ENCODE results near the gene SBF1. TPM values are rescaled to one million over a fixed set of nuclear protein-coding genes. Genes with fewer than 3 reads are reported as not detected.
"Not testable (repeated sequence)": the region's sequence is repeated elsewhere in the genome, so short reads cannot be mapped to it uniquely, and the experiment has no call there.

Gene SBF1
- total and polyA plus RNA-seq, 2 donors (not counting 1 experiment from before 2014, with no cell fraction given), result 110 to 254 TPM

DNA sequence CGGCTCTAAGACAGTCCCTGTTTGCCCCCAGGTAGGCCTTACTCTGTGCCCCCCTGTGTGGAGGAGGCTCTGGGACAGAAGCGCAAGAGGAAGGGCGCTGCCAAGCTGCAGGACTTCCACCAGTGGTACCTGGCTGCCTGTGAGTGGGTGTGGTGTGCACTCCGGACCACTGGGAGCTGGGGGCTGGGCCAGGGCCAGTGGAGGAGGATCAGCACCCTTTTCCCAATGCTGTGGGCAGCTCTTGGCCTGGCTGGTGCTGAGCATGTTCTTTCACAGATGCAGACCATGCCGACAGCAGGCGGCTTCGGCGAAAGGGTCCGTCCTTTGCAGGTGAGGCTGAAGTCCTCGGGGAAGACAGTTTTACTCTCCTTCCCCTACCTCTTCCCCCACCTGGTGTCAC lies 46.9 kb upstream of the SBF1 start:
- H3K9me3 Mint-ChIP-seq (ENCODE audit: insufficient read depth), result no peaks in the 10 kb centered on the region
- Histone ChIP-seq H3K4me3 (ENCODE audit: control extremely low read depth in 1 of 5, extremely low read depth in 1 of 5, insufficient read depth in 1 of 5, low read depth in 2 of 5, low read length in 4 of 5) (no peak overlapping the region), H3K27ac (ENCODE audit: low read length in 2 of 2) (no peak overlapping the region), H2AFZ (ENCODE audit: insufficient read depth, low read depth, low read length, poor library complexity, severe bottlenecking) (no peak overlapping the region), H3K36me3 (replicated peaks in 1 of 2; ENCODE audit: control extremely low read depth in 1 of 2, control insufficient read depth in 1 of 2, extremely low read depth in 1 of 2, insufficient read depth in 2 of 2, low read length in 1 of 2) (peaks cover 0 to 59% of the 10 kb centered on the region in 2 experiments), H3K27me3 (replicated peaks in 1 of 4; ENCODE audit: control extremely low read depth in 1 of 4, control insufficient read depth in 3 of 4, insufficient read depth in 4 of 4, low read length in 3 of 4) (no peaks in the 10 kb centered on the region), H3K9ac (ENCODE audit: low read length) (no peak overlapping the region), H3K4me2 (replicated peaks; ENCODE audit: low read depth, low read length, poor library complexity, severe bottlenecking) (no peak overlapping the region), H4K20me1 (ENCODE audit: control insufficient read depth, insufficient read depth, low read length, poor library complexity, severe bottlenecking) (peaks cover 41% of the 10 kb centered on the region), H3K9me3 (ENCODE audit: control extremely low read depth in 1 of 3, control insufficient read depth in 2 of 3, insufficient read depth in 1 of 3, low read length in 2 of 3) (no peaks in the 10 kb centered on the region), H3K4me1 (ENCODE audit: control insufficient read depth in 2 of 2, insufficient read depth in 2 of 2, low read length in 2 of 2) (peaks cover 7 to 18% of the 10 kb centered on the region in 2 donors), H3K79me2 (ENCODE audit: control insufficient read depth, insufficient read depth, low read length) (peaks cover 68% of the 10 kb centered on the region)
- peaks cover 9% of the 10 kb centered on the region for H3K4me1 Mint-ChIP-seq
- WGBS (ENCODE audit: insufficient coverage), result 96% methylated on average over 10 of the region's 10 CpGs
- DNase-seq (no peak), ATAC-seq (ENCODE audit: low read depth) (no peak)
- intact Hi-C loops (cut with micrococcal nuclease), result no loop called here
- H3K27me3 Mint-ChIP-seq, result no peaks in the 10 kb centered on the region
- H3K27ac Mint-ChIP-seq, result no peak overlapping the region
- TF ChIP-seq CTCF (IDR thresholded peaks at IDR 0.05) (no peak), EZH2 (IDR thresholded peaks at IDR 0.05; ENCODE audit: borderline replicate concordance, insufficient read depth, low read depth, low read length, poor library complexity, severe bottlenecking) (no peak)
- no peak overlapping the region for H3K4me3 Mint-ChIP-seq
- POLR2A ChIA-PET, result no interaction called here
- CTCF ChIA-PET, result no interaction called here

- H3K9me3 ChIP-seq (ENCODE audit: control extremely low read depth in 1 of 3, control insufficient read depth in 2 of 3, insufficient read depth in 1 of 3, low read length in 2 of 3), result no peaks in the 10 kb centered on the region
- Mint-ChIP-seq H3K9me3 (ENCODE audit: insufficient read depth) (no peaks in the 10 kb centered on the region), H3K4me3 (no peak overlapping the region), H3K27ac (no peak overlapping the region), H3K27me3 (no peaks in the 10 kb centered on the region), H3K4me1 (peaks cover 7% of the 10 kb centered on the region)
- peaks cover 7 to 14% of the 10 kb centered on the region in 2 donors for H3K4me1 ChIP-seq (ENCODE audit: control insufficient read depth in 2 of 2, insufficient read depth in 2 of 2, low read length in 2 of 2)
- peaks cover 0 to 64% of the 10 kb centered on the region in 2 experiments for H3K36me3 ChIP-seq (replicated peaks in 1 of 2; ENCODE audit: control extremely low read depth in 1 of 2, control insufficient read depth in 1 of 2, extremely low read depth in 1 of 2, insufficient read depth in 2 of 2, low read length in 1 of 2)
- CTCF ChIA-PET, result interaction anchor here (1.5 kb wide), 1 partner anchor 23 kb away, joined by 3 read pairs; no protein-coding TSS in a partner anchor
- no peak overlapping the region for H3K4me3 ChIP-seq (ENCODE audit: control extremely low read depth in 1 of 5, extremely low read depth in 1 of 5, insufficient read depth in 1 of 5, low read depth in 2 of 5, low read length in 4 of 5)
- H3K4me2 ChIP-seq (replicated peaks; ENCODE audit: low read depth, low read length, poor library complexity, severe bottlenecking), result no peak overlapping the region
- no peak overlapping the region for H2AFZ ChIP-seq (ENCODE audit: insufficient read depth, low read depth, low read length, poor library complexity, severe bottlenecking)
- WGBS (ENCODE audit: insufficient coverage), result 98% methylated on average over 11 of the region's 13 CpGs
- intact Hi-C loops (cut with micrococcal nuclease), result no loop called here
- no peak for ATAC-seq (ENCODE audit: low read depth)
- POLR2A ChIA-PET, result no interaction called here
- H3K27me3 ChIP-seq (replicated peaks in 1 of 4; ENCODE audit: control extremely low read depth in 1 of 4, control insufficient read depth in 3 of 4, insufficient read depth in 4 of 4, low read length in 3 of 4), result no peaks in the 10 kb centered on the region
- no peak overlapping the region for H3K9ac ChIP-seq (ENCODE audit: low read length)
- H4K20me1 ChIP-seq (ENCODE audit: control insufficient read depth, insufficient read depth, low read length, poor library complexity, severe bottlenecking), result peaks cover 49% of the 10 kb centered on the region
- no peak overlapping the region for H3K27ac ChIP-seq (ENCODE audit: low read length in 2 of 2)
- no peak for DNase-seq
- peaks cover 76% of the 10 kb centered on the region for H3K79me2 ChIP-seq (ENCODE audit: control insufficient read depth, insufficient read depth, low read length)
- no peak for TF ChIP-seq CTCF (IDR thresholded peaks at IDR 0.05)
- TF ChIP-seq EZH2 (IDR thresholded peaks at IDR 0.05; ENCODE audit: borderline replicate concordance, insufficient read depth, low read depth, low read length, poor library complexity, severe bottlenecking), result no peak
Measured at GRCh38 chr22:50520826-50521453, 46.1 kb upstream of the SBF1 start.

GRCh38 chr22:50520184-50520583 lies 45.3 kb upstream of the SBF1 start:
- intact Hi-C loops (cut with micrococcal nuclease); DNase-seq; H3K27me3 ChIP-seq (replicated peaks in 1 of 4; ENCODE audit: control extremely low read depth in 1 of 4, control insufficient read depth in 3 of 4, insufficient read depth in 4 of 4, low read length in 3 of 4); H3K9me3 Mint-ChIP-seq (ENCODE audit: insufficient read depth); H3K4me3 ChIP-seq (ENCODE audit: control extremely low read depth in 1 of 5, extremely low read depth in 1 of 5, insufficient read depth in 1 of 5, low read depth in 2 of 5, low read length in 4 of 5); H3K4me2 ChIP-seq (replicated peaks; ENCODE audit: low read depth, low read length, poor library complexity, severe bottlenecking); H3K27ac ChIP-seq (ENCODE audit: low read length in 2 of 2); H3K9ac ChIP-seq (ENCODE audit: low read length); ATAC-seq (ENCODE audit: low read depth); H3K4me1 Mint-ChIP-seq; H3K27me3 Mint-ChIP-seq; H3K9me3 ChIP-seq (ENCODE audit: control extremely low read depth in 1 of 3, control insufficient read depth in 2 of 3, insufficient read depth in 1 of 3, low read length in 2 of 3); H3K4me3 Mint-ChIP-seq; H2AFZ ChIP-seq (ENCODE audit: insufficient read depth, low read depth, low read length, poor library complexity, severe bottlenecking); H3K27ac Mint-ChIP-seq: not testable (repeated sequence)
- Histone ChIP-seq H3K79me2 (ENCODE audit: control insufficient read depth, insufficient read depth, low read length) (peaks cover 82% of the 10 kb centered on the region), H3K36me3 (replicated peaks in 1 of 2; ENCODE audit: control extremely low read depth in 1 of 2, control insufficient read depth in 1 of 2, extremely low read depth in 1 of 2, insufficient read depth in 2 of 2, low read length in 1 of 2) (peaks cover 0 to 64% of the 10 kb centered on the region in 2 experiments), H4K20me1 (ENCODE audit: control insufficient read depth, insufficient read depth, low read length, poor library complexity, severe bottlenecking) (peaks cover 54% of the 10 kb centered on the region), H3K4me1 (ENCODE audit: control insufficient read depth in 2 of 2, insufficient read depth in 2 of 2, low read length in 2 of 2) (peaks cover 7 to 14% of the 10 kb centered on the region in 2 donors)
- CTCF ChIA-PET, result interaction anchor here (1.5 kb wide), 1 partner anchor 22 kb away, joined by 3 read pairs; no protein-coding TSS in a partner anchor
- POLR2A ChIA-PET, result interaction anchor here (0.7 kb wide), 1 partner anchor 11 kb away, joined by 6 read pairs; no protein-coding TSS in a partner anchor
- WGBS (ENCODE audit: insufficient coverage), result 100% methylated on average over 4 of the region's 8 CpGs

Measured in B cell (primary cell).